Transverse colon (tissue), 4 donors: ENCODE measurements around the gene EVI5L.

ENCODE experiments used
- POLR2A ChIP-seq: fragments of 450-650 bp; IDR thresholded peaks from one replicate; pipeline ENCODE4 v1.6.1; 2016; ENCODE audit warnings: antibody characterized with exemption, mild to moderate bottlenecking, moderate library complexity
- POLR2AphosphoS5 ChIP-seq, 3 donors: sonication (generic); formaldehyde crosslinking; IDR thresholded peaks; one replicate each; pipeline ENCODE4 v1.6.1; 2016; ENCODE audit warnings: antibody characterized with exemption in 3 of 3
- TF ChIP-seq, protein P1 (sequence below), 5 experiments: fragments of 200-600 bp in 3 of 5; fragments of 450-650 bp in 2 of 5; sonication (generic) in 3 of 5; IDR thresholded peaks; 1 replicate in 2 of 5; 2 replicates in 3 of 5; pipeline ENCODE4 v1.5.1; 2016 to 2017; ENCODE audit warnings: antibody characterized with exemption in 5 of 5, inconsistent platforms in 3 of 5, mild to moderate bottlenecking in 2 of 5, moderate library complexity in 1 of 5

DNA sequence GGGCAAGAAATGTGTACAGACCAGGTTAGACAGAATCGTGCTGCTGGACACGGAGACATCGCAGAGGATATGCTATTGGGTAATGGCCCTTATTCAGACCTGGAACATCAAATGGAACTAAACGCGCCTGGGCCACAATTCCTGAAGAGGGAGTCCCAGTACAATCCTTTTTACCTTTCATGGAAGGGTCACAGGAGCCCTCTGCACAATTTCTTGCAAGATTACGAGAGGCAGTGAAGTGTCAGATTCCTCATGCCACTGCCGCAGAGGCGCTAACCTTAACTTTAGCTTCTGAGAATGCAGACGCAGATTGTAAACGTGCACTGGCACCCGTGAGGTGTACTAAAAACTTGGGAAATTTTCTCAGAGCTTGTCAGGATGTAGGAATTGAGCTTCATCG is 48.9 kb upstream of the EVI5L start:
- no peak for TF ChIP-seq POLR2AphosphoS5 (IDR thresholded peaks at IDR 0.05)
- TF ChIP-seq, protein P1, sequence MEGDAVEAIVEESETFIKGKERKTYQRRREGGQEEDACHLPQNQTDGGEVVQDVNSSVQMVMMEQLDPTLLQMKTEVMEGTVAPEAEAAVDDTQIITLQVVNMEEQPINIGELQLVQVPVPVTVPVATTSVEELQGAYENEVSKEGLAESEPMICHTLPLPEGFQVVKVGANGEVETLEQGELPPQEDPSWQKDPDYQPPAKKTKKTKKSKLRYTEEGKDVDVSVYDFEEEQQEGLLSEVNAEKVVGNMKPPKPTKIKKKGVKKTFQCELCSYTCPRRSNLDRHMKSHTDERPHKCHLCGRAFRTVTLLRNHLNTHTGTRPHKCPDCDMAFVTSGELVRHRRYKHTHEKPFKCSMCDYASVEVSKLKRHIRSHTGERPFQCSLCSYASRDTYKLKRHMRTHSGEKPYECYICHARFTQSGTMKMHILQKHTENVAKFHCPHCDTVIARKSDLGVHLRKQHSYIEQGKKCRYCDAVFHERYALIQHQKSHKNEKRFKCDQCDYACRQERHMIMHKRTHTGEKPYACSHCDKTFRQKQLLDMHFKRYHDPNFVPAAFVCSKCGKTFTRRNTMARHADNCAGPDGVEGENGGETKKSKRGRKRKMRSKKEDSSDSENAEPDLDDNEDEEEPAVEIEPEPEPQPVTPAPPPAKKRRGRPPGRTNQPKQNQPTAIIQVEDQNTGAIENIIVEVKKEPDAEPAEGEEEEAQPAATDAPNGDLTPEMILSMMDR (IDR thresholded peaks at IDR 0.05): no peak
- TF ChIP-seq POLR2A: no peak
